H9 (cell line): Measurements from ENCODE around the gene API5. TPM values are rescaled to one million over a fixed set of nuclear protein-coding genes. Genes with fewer than 3 reads are reported as not detected.

ENCODE experiments used
- DNase-seq: peaks from one replicate; pipeline ENCODE4 v3.0.0-alpha.2; 2017
- H2AFZ ChIP-seq: one replicate; pipeline ENCODE4 v1.6.1; 2013; ENCODE audit warnings: mild to moderate bottlenecking, low read length, control low read depth, moderate library complexity
- H2AK5ac ChIP-seq: 2 replicates; pipeline ENCODE4 v1.6.1; 2013; ENCODE audit warnings: low read length, control low read depth, mixed read lengths; ENCODE audit not compliant: insufficient read length
- H2BK120ac ChIP-seq: one replicate; pipeline ENCODE4 v1.6.1; 2013; ENCODE audit warnings: low read depth, mild to moderate bottlenecking, low read length, control low read depth, inconsistent platforms; ENCODE audit not compliant: poor library complexity, severe bottlenecking
- H2BK12ac ChIP-seq: 2 replicates; pipeline ENCODE4 v1.6.1; 2013; ENCODE audit warnings: low read length, control low read depth, mixed read lengths, low read depth; ENCODE audit not compliant: insufficient read length
- H2BK15ac ChIP-seq: 2 replicates; pipeline ENCODE4 v1.6.1; 2013; ENCODE audit warnings: low read depth, low read length, control low read depth
- H2BK20ac ChIP-seq: one replicate; pipeline ENCODE4 v1.6.1; 2013; ENCODE audit warnings: low read depth, mild to moderate bottlenecking, low read length, control low read depth, inconsistent platforms; ENCODE audit not compliant: poor library complexity, severe bottlenecking
- H2BK5ac ChIP-seq: 2 replicates; pipeline ENCODE4 v1.6.1; 2013; ENCODE audit warnings: low read length, control low read depth, mixed read lengths; ENCODE audit not compliant: insufficient read length
- H3K14ac ChIP-seq: 2 replicates; pipeline ENCODE4 v1.6.1; 2013; ENCODE audit warnings: low read length, control low read depth; ENCODE audit not compliant: insufficient read depth
- H3K18ac ChIP-seq: 2 replicates; pipeline ENCODE4 v1.6.1; 2013; ENCODE audit warnings: low read depth, mild to moderate bottlenecking, mixed read lengths, low read length, control low read depth; ENCODE audit not compliant: insufficient read length
- H3K23ac ChIP-seq: 2 replicates; pipeline ENCODE4 v1.6.1; 2013; ENCODE audit warnings: low read length, control low read depth, mixed read lengths, low read depth; ENCODE audit not compliant: insufficient read length
- H3K23me2 ChIP-seq: 2 replicates; pipeline ENCODE4 v1.6.1; 2013; ENCODE audit warnings: low read depth, mild to moderate bottlenecking, mixed read lengths, low read length, control low read depth; ENCODE audit not compliant: insufficient read length, poor library complexity, severe bottlenecking
- H3K27ac ChIP-seq: 2 replicates; pipeline ENCODE4 v1.5.1; 2013; ENCODE audit warnings: low read length, control low read depth, mixed read lengths, low read depth; ENCODE audit not compliant: insufficient read length
- H3K27me3 ChIP-seq: 2 replicates; pipeline ENCODE4 v1.6.1; 2013; ENCODE audit warnings: low read length, control low read depth, inconsistent platforms; ENCODE audit not compliant: insufficient read depth
- H3K4ac ChIP-seq: 2 replicates; pipeline ENCODE4 v1.6.1; 2013; ENCODE audit warnings: low read depth, mild to moderate bottlenecking, control low read depth, inconsistent platforms, low read length, moderate library complexity
- H3K4me1 ChIP-seq: 2 replicates; pipeline ENCODE4 v1.6.1; 2013; ENCODE audit warnings: low read length, control low read depth, inconsistent platforms; ENCODE audit not compliant: insufficient read depth
- H3K4me2 ChIP-seq: 2 replicates; pipeline ENCODE4 v1.6.1; 2013; ENCODE audit warnings: low read length, control low read depth, mixed read lengths; ENCODE audit not compliant: insufficient read length, insufficient read depth
- H3K56ac ChIP-seq: 2 replicates; pipeline ENCODE4 v1.6.1; 2013; ENCODE audit warnings: low read depth, mild to moderate bottlenecking, mixed read lengths, low read length, control low read depth; ENCODE audit not compliant: insufficient read length
- H3K79me1 ChIP-seq: 2 replicates; pipeline ENCODE4 v1.6.1; 2013; ENCODE audit warnings: low read depth, mild to moderate bottlenecking, moderate library complexity, low read length, control low read depth, inconsistent platforms; ENCODE audit not compliant: insufficient read depth, poor library complexity, severe bottlenecking
- H3K79me2 ChIP-seq: 2 replicates; pipeline ENCODE4 v1.6.1; 2013; ENCODE audit warnings: low read length, control low read depth, inconsistent platforms; ENCODE audit not compliant: insufficient read depth
- H3K9ac ChIP-seq: 2 replicates; pipeline ENCODE4 v1.6.1; 2013; ENCODE audit warnings: low read length, control low read depth, mixed read lengths; ENCODE audit not compliant: insufficient read length; ENCODE audit errors: extremely low read depth
- H3K9me3 ChIP-seq: one replicate; pipeline ENCODE4 v1.6.1; 2013; ENCODE audit warnings: low read depth, low read length, inconsistent platforms; ENCODE audit not compliant: control insufficient read depth
- H3T11ph ChIP-seq: one replicate; pipeline ENCODE4 v1.6.1; 2013; ENCODE audit warnings: mild to moderate bottlenecking, low read length, control low read depth, inconsistent platforms
- H4K20me1 ChIP-seq: one replicate; pipeline ENCODE4 v1.6.1; 2013; ENCODE audit not compliant: control insufficient read depth, insufficient read length, insufficient read depth
- H4K5ac ChIP-seq: 2 replicates; pipeline ENCODE4 v1.6.1; 2013; ENCODE audit warnings: low read depth, mild to moderate bottlenecking, mixed read lengths, low read length, control low read depth; ENCODE audit not compliant: insufficient read length
- H4K8ac ChIP-seq: replicated peaks from 2 replicates; pipeline ENCODE4 v1.6.1; 2013; ENCODE audit warnings: low read length, control low read depth, mixed read lengths, low read depth; ENCODE audit not compliant: insufficient read length
- H4K91ac ChIP-seq: 2 replicates; pipeline ENCODE4 v1.6.1; 2013; ENCODE audit warnings: low read depth, mild to moderate bottlenecking, moderate library complexity, mixed read lengths, low read length, control low read depth; ENCODE audit not compliant: insufficient read length
- H3K27ac Mint-ChIP-seq, 3 experiments: 2 replicates in 2 of 3; 3 replicates in 1 of 3; pipeline ENCODE4 v1.8.0; 2020 to 2021; ENCODE audit warnings: mixed read lengths in 3 of 3, mild to moderate bottlenecking in 1 of 3, moderate library complexity in 1 of 3
- H3K27me3 Mint-ChIP-seq: 2 replicates; pipeline ENCODE4 v1.8.0; 2021; ENCODE audit warnings: low read depth, mild to moderate bottlenecking, moderate library complexity, mixed read lengths
- H3K36me3 Mint-ChIP-seq, 3 experiments: 2 replicates in 2 of 3; 3 replicates in 1 of 3; pipeline ENCODE4 v1.8.0; 2020 to 2021; ENCODE audit warnings: low read depth in 3 of 3, mixed read lengths in 3 of 3; ENCODE audit not compliant: insufficient read depth in 1 of 3
- H3K4me1 Mint-ChIP-seq, 2 experiments: 2 replicates each; pipeline ENCODE4 v1.8.0; 2020; ENCODE audit warnings: mixed read lengths in 2 of 2
- H3K4me3 Mint-ChIP-seq, 2 experiments: 2 replicates in 1 of 2; 3 replicates in 1 of 2; pipeline ENCODE4 v1.8.0; 2020 to 2021; ENCODE audit warnings: mild to moderate bottlenecking in 2 of 2, mixed read lengths in 2 of 2, moderate library complexity in 1 of 2
- H3K9me3 Mint-ChIP-seq, 2 experiments: 2 replicates in 1 of 2; 3 replicates in 1 of 2; pipeline ENCODE4 v1.8.0; 2020; ENCODE audit warnings: mild to moderate bottlenecking in 2 of 2, mixed read lengths in 2 of 2, moderate library complexity in 1 of 2
- CTCF ChIP-seq: fragments of 200-600 bp; sonication (generic); conservative IDR thresholded peaks from 3 replicates; pipeline ENCODE4 v1.8.0; 2021; ENCODE audit warnings: antibody characterized with exemption, mild to moderate bottlenecking
- WGBS: extraction: QIAGEN DNeasy Blood & Tissue Kit; methylation state at CpG from one replicate; pipeline ENCODE4 v1.1.7; 2013; ENCODE audit warnings: missing lambda C conversion rate, low lambda C conversion rate, mixed read lengths; ENCODE audit not compliant: insufficient read length; ENCODE audit errors: extremely low coverage; 5-methylcytosine and 5-hydroxymethylcytosine counted together
- total RNA-seq: library from RNA; stranded (reverse); gene quantifications from 2 replicates; pipeline ENCODE4 v1.2.1, GENCODE V29; 2021

The API5 gene
- total RNA-seq, 1 experiment from 2014 or later, result 147 TPM

GRCh38 chr11:43384393-43384792, 72.6 kb downstream of the API5 start:
- Mint-ChIP-seq H3K4me3 (no peak overlapping the region), H3K9me3 (no peaks in the 10 kb centered on the region), H3K4me1 (peaks cover 10 to 12% of the 10 kb centered on the region in 2 experiments), H3K27ac (no peak overlapping the region), H3K36me3 (peaks cover 11 to 25% (median 24%) of the 10 kb centered on the region in 3 experiments), H3K27me3 (no peaks in the 10 kb centered on the region)
- H2BK120ac ChIP-seq, result no peak overlapping the region
- H4K20me1 ChIP-seq, result no peaks in the 10 kb centered on the region
- no peak overlapping the region for H4K5ac ChIP-seq
- H3K56ac ChIP-seq, result no peak overlapping the region
- no CpG with 5 or more reads among the region's 5 CpGs for WGBS
- H3K9ac ChIP-seq, result no peak overlapping the region
- no peaks in the 10 kb centered on the region for H3K79me2 ChIP-seq
- H4K91ac ChIP-seq, result no peak overlapping the region
- no peak overlapping the region for H3K14ac ChIP-seq
- no peak overlapping the region for H2AFZ ChIP-seq
- H3K4me2 ChIP-seq, result no peak overlapping the region
- no peak overlapping the region for H2BK5ac ChIP-seq
- H3K23ac ChIP-seq, result no peak overlapping the region
- H3K79me1 ChIP-seq, result no peaks in the 10 kb centered on the region
- no peak overlapping the region for H2BK20ac ChIP-seq
- no peaks in the 10 kb centered on the region for H3K9me3 ChIP-seq
- no peaks in the 10 kb centered on the region for H3K27me3 ChIP-seq
- H3K4me1 ChIP-seq, result peaks cover 3% of the 10 kb centered on the region; the same call in 1 of the 2 replicates
- TF ChIP-seq CTCF, result no peak
- H3T11ph ChIP-seq, result no peak overlapping the region
- H3K23me2 ChIP-seq, result no peaks in the 10 kb centered on the region
- no peak for DNase-seq
- no peak overlapping the region for H4K8ac ChIP-seq
- no peak overlapping the region for H2AK5ac ChIP-seq
- H3K18ac ChIP-seq, result no peak overlapping the region
- no peak overlapping the region for H3K27ac ChIP-seq
- H3K4ac ChIP-seq, result no peak overlapping the region
- no peak overlapping the region for H2BK15ac ChIP-seq
- H2BK12ac ChIP-seq, result no peak overlapping the region
